ENCODE results near the gene B3GNT8. TPM values are rescaled to one million over a fixed set of nuclear protein-coding genes. Genes with fewer than 3 reads are reported as not detected.

Gene B3GNT8
- total RNA-seq, 1 experiment from 2014 or later = 0.10 TPM

- Histone ChIP-seq H3K4me1 (ENCODE audit: control insufficient read depth, insufficient read depth, low read length) (no peaks in the 10 kb centered on the region), H3K4me3 (ENCODE audit: low read depth in 2 of 2, low read length in 2 of 2) (no peak overlapping the region), H3K9me3 (ENCODE audit: control insufficient read depth, insufficient read depth, low read depth, low read length) (no peaks in the 10 kb centered on the region), H3K36me3 (ENCODE audit: control insufficient read depth, insufficient read depth, low read length) (no peaks in the 10 kb centered on the region), H3K27ac (ENCODE audit: low read length) (no peak overlapping the region), H3K27me3 (ENCODE audit: control insufficient read depth, insufficient read depth, low read length) (peaks cover 3% of the 10 kb centered on the region; the same call in 1 of the 2 replicates)
- BruUV-seq (replicated peaks) = no TSS peak
- no peak for ATAC-seq
- in situ Hi-C loops (cut with HindIII; ENCODE audit: low pct_unique_long_range_greater_than_20kb, low sequenced_read_pairs) (no loop called here), intact Hi-C loops (cut with micrococcal nuclease; ENCODE audit: unreplicated experiment) (no loop called here)
- ChIA-PET POLR2A (no interaction called here), CTCF (interaction anchor here (0.5 kb wide), 1 partner anchor 297 kb away, joined by 3 read pairs; no protein-coding TSS in a partner anchor)
- DNase-seq (ENCODE audit: low read depth, low spot score) = no peak
- no peak for TF ChIP-seq TCF7L2 (IDR thresholded peaks at IDR 0.05; ENCODE audit: low read depth, low read length)
- TF ChIP-seq, protein P1, sequence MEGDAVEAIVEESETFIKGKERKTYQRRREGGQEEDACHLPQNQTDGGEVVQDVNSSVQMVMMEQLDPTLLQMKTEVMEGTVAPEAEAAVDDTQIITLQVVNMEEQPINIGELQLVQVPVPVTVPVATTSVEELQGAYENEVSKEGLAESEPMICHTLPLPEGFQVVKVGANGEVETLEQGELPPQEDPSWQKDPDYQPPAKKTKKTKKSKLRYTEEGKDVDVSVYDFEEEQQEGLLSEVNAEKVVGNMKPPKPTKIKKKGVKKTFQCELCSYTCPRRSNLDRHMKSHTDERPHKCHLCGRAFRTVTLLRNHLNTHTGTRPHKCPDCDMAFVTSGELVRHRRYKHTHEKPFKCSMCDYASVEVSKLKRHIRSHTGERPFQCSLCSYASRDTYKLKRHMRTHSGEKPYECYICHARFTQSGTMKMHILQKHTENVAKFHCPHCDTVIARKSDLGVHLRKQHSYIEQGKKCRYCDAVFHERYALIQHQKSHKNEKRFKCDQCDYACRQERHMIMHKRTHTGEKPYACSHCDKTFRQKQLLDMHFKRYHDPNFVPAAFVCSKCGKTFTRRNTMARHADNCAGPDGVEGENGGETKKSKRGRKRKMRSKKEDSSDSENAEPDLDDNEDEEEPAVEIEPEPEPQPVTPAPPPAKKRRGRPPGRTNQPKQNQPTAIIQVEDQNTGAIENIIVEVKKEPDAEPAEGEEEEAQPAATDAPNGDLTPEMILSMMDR (IDR thresholded peaks at IDR 0.05) = no peak
- TF ChIP-seq, protein P2, sequence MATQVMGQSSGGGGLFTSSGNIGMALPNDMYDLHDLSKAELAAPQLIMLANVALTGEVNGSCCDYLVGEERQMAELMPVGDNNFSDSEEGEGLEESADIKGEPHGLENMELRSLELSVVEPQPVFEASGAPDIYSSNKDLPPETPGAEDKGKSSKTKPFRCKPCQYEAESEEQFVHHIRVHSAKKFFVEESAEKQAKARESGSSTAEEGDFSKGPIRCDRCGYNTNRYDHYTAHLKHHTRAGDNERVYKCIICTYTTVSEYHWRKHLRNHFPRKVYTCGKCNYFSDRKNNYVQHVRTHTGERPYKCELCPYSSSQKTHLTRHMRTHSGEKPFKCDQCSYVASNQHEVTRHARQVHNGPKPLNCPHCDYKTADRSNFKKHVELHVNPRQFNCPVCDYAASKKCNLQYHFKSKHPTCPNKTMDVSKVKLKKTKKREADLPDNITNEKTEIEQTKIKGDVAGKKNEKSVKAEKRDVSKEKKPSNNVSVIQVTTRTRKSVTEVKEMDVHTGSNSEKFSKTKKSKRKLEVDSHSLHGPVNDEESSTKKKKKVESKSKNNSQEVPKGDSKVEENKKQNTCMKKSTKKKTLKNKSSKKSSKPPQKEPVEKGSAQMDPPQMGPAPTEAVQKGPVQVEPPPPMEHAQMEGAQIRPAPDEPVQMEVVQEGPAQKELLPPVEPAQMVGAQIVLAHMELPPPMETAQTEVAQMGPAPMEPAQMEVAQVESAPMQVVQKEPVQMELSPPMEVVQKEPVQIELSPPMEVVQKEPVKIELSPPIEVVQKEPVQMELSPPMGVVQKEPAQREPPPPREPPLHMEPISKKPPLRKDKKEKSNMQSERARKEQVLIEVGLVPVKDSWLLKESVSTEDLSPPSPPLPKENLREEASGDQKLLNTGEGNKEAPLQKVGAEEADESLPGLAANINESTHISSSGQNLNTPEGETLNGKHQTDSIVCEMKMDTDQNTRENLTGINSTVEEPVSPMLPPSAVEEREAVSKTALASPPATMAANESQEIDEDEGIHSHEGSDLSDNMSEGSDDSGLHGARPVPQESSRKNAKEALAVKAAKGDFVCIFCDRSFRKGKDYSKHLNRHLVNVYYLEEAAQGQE (IDR thresholded peaks at IDR 0.05; ENCODE audit: insufficient read depth in 1 of 2, low read depth in 2 of 2, low read length in 1 of 2) = no peak
- TF ChIP-seq POLR2AphosphoS5 (IDR thresholded peaks at IDR 0.05; ENCODE audit: low read depth, low read length) = no peak
- TF ChIP-seq SIN3A (IDR thresholded peaks at IDR 0.05; ENCODE audit: borderline replicate concordance, insufficient read depth, low read depth, low read length) = no peak
Observed at GRCh38 chr19:41456342-41456918, 29.3 kb upstream of the B3GNT8 start.

DNA sequence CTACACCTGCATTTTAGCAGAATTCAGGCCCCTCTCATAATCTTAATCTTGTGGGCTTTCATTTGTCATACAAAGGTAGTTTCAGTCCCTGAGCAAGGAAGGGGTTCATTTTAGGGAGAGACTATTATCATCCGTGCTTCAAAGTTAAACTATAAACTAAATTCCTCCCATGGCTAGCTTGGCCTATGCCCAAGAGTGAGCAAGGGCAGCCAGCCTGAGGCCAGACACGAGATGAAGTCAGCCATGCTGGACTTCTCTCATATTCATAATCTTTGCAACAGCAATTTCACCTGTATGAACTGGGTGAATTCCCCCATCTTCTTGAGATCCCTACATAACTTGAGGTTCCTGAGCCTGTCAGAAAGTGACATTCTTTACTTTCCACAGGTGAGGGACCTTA lies 28.8 kb upstream of the B3GNT8 start:
- BruUV-seq (replicated peaks) = no TSS peak
- ChIA-PET POLR2A (no interaction called here), CTCF (no interaction called here)
- DNase-seq (ENCODE audit: low read depth, low spot score) (no peak), ATAC-seq (no peak)
- intact Hi-C loops (cut with micrococcal nuclease; ENCODE audit: unreplicated experiment) = no loop called here
- TF ChIP-seq, protein P1 (IDR thresholded peaks at IDR 0.05) = no peak
- TF ChIP-seq POLR2AphosphoS5 (IDR thresholded peaks at IDR 0.05; ENCODE audit: low read depth, low read length) (no peak), TCF7L2 (IDR thresholded peaks at IDR 0.05; ENCODE audit: low read depth, low read length) (no peak), SIN3A (IDR thresholded peaks at IDR 0.05; ENCODE audit: borderline replicate concordance, insufficient read depth, low read depth, low read length) (no peak)
- TF ChIP-seq, protein P2 (IDR thresholded peaks at IDR 0.05; ENCODE audit: insufficient read depth in 1 of 2, low read depth in 2 of 2, low read length in 1 of 2) = no peak
- Histone ChIP-seq H3K4me1 (ENCODE audit: control insufficient read depth, insufficient read depth, low read length) (no peaks in the 10 kb centered on the region), H3K4me3 (ENCODE audit: low read depth in 2 of 2, low read length in 2 of 2) (no peak overlapping the region), H3K27ac (ENCODE audit: low read length) (no peak overlapping the region), H3K36me3 (ENCODE audit: control insufficient read depth, insufficient read depth, low read length) (no peaks in the 10 kb centered on the region), H3K27me3 (ENCODE audit: control insufficient read depth, insufficient read depth, low read length) (peaks cover 3% of the 10 kb centered on the region; the same call in 1 of the 2 replicates), H3K9me3 (ENCODE audit: control insufficient read depth, insufficient read depth, low read depth, low read length) (no peaks in the 10 kb centered on the region)
- in situ Hi-C loops (cut with HindIII; ENCODE audit: low pct_unique_long_range_greater_than_20kb, low sequenced_read_pairs) = no loop called here
